Measurements from ENCODE around the gene TLR5.

DNA sequence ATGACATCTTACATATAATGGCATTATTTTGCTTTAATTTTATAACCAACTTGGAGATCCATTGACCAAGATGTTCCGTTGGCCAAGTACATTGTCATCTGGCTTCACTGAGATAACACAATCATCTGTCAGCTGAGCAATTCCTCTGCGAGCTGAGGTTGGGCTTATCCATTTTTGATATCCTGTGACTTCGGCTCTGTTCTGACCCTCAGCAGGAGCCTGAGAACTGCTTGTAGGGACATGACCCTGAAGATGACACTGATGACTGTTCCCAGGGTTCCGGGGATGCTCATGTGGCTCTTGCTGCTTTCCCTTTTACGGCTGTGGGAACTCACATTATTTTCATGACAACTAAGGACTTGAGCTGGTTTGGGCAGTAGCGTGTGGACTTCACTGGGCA, 51.2 kb downstream of the TLR5 start:
- TF ChIP-seq CTCF (conservative IDR thresholded peaks at IDR 0.05) (no peak), EZH2 (IDR thresholded peaks at IDR 0.05; ENCODE audit: low read depth) (no peak)
